Activated CD8-positive, alpha-beta memory T cell treated with anti-CD3 and anti-CD28 coated beads, Interleukin-2, amount 50 U/mL, for 1 hour (primary cell): ENCODE results near the gene C18orf32.
"Not testable (repeated sequence)": the region's sequence is repeated elsewhere in the genome, so short reads cannot be mapped to it uniquely, and the experiment has no call there.

Experiments
- DNase-seq: peaks from one replicate; pipeline ENCODE4 v3.0.0-alpha.2; 2020; ENCODE audit errors: extremely low read depth

Gene C18orf32

GRCh38 chr18:49486953-49487710, at the start of gene C18orf32:
C18orf32 (minus strand) TSS chr18:49487234; CDS start chr18:49483748, 3,486 bp downstream.
- DNase-seq = peak; percentile 85

- DNase-seq = no peak
Observed at GRCh38 chr18:49534846-49535601, 48.0 kb upstream of the C18orf32 start.

GRCh38 chr18:49531678-49532153, 44.7 kb upstream of the C18orf32 start:
- no peak for DNase-seq

GRCh38 chr18:49529596-49529995, 42.6 kb upstream of the C18orf32 start:
- DNase-seq = no peak

- DNase-seq = no peak
Observed at GRCh38 chr18:49527631-49528327, 40.7 kb upstream of the C18orf32 start.

GRCh38 chr18:49525981-49526380, 38.9 kb upstream of the C18orf32 start:
- no peak for DNase-seq

GRCh38 chr18:49524951-49525350, 37.9 kb upstream of the C18orf32 start:
- no peak for DNase-seq

GRCh38 chr18:49524349-49524748, 37.3 kb upstream of the C18orf32 start:
- no peak for DNase-seq

GRCh38 chr18:49523580-49524093, 36.6 kb upstream of the C18orf32 start:
- DNase-seq = not testable (repeated sequence)

GRCh38 chr18:49521216-49521835, 34.3 kb upstream of the C18orf32 start:
- no peak for DNase-seq

GRCh38 chr18:49520661-49521145, 33.7 kb upstream of the C18orf32 start:
- no peak for DNase-seq

GRCh38 chr18:49519101-49519971, 32.3 kb upstream of the C18orf32 start:
- no peak for DNase-seq

- DNase-seq = no peak
Observed at GRCh38 chr18:49517483-49517882, 30.4 kb upstream of the C18orf32 start.

- DNase-seq = no peak
Observed at GRCh38 chr18:49515516-49515915, 28.5 kb upstream of the C18orf32 start.

GRCh38 chr18:49515003-49515402, 28.0 kb upstream of the C18orf32 start:
- not testable (repeated sequence) for DNase-seq

GRCh38 chr18:49514577-49514976, 27.5 kb upstream of the C18orf32 start:
- no peak for DNase-seq

- DNase-seq = not testable (repeated sequence)
Observed at GRCh38 chr18:49512876-49513275, 25.8 kb upstream of the C18orf32 start.

GRCh38 chr18:49510393-49511115, 23.5 kb upstream of the C18orf32 start:
- DNase-seq = no peak

- DNase-seq = not testable (repeated sequence)
Observed at GRCh38 chr18:49506438-49506837, 19.4 kb upstream of the C18orf32 start.

- no peak for DNase-seq
Observed at GRCh38 chr18:49503931-49504330, 16.9 kb upstream of the C18orf32 start.
